HG03064 (cell line): ENCODE data around the gene CARD14.

Experiments used
- ATAC-seq: cut with Tn5 transposase; IDR thresholded peaks from one replicate; pipeline ENCODE4 v1.9.1; 2021; ENCODE audit warnings: low read depth; ENCODE audit not compliant: unreplicated experiment

CARD14 gene

DNA sequence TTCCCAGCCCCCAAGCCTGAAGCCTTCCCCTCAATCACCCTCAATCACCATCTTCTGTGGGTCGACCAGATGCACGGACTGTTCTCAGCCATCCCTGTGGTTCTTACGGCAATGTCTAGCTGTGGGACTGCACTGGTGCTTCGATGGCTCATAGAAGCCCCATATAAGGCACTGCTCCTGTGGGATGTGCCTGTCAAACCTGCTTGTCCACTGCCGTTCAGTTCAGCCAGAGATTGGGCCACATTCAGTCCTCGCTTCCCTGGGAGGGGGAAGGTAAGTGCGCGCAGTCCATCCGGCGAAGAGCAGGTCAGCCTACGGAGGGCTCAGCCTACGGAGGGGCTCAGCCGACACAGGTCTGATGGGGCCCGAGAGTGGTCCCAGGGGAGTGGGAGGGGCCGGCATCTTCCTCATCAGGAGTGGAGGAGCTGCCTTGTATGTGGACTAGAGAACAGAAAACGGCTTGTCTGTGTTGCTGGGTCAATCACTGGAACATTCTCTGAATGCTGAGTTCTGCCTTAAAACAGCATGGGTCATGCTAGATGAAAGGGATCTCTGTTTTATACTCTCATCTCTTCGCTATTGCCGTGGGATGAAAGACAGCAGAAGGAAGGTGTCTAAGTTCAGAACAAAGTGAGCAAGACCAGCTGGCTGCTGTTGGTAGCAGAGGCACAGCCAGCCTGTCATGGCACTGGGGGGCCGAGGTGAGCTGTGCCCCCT lies at the start of gene CARD14:
Gene CARD14 (plus strand): TSS at position 247 of the 717 bp plus-strand sequence. CDS start 11,409 bp downstream, outside the sequence.
- no peak for ATAC-seq

DNA sequence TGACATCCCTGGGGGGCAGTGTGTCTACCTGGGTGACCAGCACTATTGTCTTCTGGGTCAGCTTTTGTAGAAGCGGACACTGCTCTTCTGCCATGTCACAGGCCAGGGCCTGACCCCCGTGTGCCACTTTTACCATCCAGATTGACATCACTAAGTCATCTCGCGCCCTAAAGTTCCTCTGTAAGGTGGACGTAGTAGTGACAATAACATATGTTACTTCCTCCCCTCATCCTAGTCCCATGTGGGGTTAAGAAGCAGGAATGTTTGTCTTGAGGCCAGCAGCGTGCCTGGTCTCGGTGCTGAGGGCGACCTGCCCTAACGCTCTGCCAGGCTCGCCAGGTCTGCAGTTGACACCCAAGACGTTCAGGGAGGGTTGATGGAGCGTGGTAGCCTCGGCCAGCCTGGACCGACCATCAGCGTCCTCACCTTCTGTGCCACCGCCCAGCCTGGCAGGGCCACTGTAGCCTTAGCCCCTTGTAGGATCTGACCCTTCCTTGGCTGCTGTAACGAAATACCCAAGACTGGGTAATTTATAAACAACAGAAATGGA lies 47.7 kb upstream of the CARD14 start:
- no peak for ATAC-seq

DNA sequence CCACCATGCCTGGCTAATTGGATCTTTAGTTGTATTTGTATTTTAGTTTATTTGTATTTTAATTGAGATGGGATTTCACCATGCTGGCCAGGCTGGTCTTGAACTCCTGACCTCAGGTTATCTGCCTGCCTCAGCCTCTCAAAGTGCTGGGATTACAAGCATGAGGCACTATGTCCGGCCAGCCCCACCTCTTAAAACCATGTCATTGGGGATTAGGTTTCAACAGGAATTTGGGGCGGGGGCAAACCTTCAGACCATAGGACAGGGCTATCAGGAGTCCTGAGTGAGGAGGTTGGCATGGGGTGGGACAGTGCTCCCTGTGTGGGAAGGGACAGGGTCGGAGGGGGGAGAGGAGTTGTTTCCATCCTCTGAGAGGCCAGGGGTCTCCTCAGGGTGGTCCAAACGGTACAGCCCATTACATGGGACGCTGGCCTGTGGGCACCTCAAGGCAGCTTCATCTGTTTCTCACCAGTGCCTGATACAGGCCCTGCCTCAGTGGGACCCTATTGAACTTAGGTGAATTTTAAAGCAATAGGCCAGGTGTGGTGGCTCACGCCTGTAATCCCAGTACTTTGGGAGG lies 46.8 kb upstream of the CARD14 start:
- ATAC-seq, result no peak

DNA sequence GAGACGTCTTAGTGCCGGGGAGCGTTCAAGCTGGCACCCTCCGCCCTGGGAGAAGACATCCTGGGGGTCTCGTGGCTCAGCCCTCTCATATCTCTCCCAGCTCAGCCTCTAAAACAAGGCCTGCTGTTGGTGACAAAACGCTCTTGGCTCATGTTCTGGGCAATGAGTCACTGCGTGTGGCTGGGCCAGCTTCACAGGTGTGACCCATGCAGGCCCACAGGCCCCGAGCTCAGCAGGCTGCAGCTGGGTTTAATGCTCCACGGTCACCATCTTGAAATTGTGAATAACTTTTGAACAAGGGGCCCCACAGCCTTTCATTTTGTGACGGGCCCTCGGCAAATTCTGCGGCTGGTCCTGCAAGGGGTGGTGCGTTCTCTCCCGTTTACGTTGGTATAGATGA lies 46.0 kb upstream of the CARD14 start:
- ATAC-seq, result no peak

DNA sequence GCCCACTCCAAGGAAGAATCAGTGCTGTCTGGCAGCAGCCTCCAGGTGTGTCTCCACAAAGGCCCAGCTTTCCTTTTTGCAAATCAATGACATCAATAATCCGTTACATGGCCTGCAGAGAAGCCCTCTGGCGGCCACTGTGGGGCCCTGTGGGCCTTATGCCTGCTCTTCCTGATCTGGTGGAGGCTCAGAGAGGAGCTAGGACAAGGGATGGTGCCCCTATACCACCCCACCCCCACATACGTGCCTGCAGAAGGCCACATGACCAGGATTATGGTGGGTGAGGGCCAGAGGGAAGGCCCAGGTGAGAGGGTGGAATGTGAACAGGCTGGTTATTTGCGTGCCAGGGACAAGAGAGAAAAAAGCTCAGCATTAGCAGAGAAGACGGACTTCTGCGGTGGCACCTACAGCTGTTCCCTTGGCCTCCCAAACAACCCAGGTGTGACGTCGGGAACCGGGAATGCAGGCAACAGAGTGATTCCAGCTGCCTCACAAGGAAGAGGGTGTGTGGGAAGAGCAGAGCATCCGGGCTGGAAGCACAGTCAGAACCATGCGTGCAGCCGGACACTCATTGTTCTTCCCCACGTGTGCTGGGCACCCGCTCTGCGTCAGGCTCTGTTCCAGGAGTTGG lies 45.4 kb upstream of the CARD14 start:
- ATAC-seq, result no peak

DNA sequence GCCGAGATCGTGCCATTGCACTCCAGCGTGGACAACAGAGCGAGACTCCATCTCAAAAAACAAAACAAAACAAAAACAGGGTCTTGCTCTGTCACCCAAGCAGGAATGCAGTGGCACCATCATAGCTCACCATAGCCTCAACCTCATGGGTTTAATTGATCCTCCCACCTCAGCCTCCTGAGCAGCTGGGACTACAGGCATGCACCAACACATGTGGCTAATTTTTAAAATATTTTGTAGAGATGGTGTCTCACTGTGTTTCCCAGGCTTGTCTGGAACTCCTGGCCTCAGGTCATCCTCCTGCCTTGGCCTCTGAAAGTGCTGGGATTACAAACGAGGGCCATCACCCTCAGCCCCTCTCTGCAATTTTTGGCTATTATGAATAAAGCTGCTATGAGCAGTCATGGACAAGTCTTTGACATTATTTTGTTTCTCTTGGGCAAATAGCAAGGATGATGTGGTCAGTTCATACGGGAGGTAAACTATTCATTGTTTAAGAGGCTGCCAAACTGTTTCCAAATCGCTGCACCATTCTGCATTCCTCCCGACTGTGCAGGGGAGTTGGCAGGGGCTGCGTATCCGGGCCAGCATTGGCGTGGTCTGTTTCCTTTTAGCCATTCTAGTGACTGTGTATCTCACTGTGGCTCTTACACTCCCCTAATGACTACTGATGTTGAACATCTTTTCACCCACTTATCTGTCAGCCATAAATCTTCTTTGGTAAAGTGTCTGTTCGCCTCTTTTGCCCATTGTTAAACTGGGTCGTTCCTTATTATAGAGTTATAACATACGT lies 44.0 kb upstream of the CARD14 start:
- ATAC-seq, result no peak

DNA sequence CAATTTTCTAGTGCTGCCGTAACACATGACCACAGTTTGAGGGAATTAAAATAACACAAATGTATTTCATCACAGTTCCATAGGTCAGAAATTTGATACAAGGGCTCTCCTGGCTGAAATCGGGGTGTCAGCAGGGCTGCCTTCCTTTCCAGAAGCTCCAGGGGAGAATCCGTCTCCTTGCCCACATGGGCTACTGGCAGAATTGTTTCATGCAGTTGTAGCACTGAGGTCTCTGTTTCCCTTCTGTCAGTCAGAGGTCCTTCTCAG lies 43.4 kb upstream of the CARD14 start:
- no peak for ATAC-seq

DNA sequence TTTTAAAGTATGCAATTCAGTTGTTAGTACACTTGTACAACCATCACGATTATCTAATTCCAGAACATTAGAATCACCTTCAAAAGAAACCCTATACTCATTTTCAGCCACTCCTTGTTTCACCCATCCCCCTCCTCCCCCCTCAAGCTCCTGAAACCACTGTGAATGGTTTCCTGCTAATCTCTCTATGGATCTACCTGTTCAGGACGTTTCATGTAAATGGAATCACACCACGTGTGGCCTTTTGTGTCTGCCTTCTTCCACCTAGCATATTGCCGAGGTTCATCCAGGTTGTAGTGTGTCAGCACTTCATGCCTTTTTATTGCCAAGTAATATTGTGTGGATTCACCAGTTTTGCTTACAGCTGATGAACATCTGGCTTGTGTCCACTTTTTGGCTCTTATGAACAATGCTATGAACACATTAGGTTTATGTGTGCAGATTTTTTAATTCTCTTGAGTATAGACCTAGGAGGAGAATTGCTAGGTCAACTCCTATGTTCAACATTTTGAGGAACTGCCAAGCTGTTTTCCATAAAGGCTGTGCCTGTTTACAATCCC lies 40.7 kb upstream of the CARD14 start:
- ATAC-seq, result no peak

DNA sequence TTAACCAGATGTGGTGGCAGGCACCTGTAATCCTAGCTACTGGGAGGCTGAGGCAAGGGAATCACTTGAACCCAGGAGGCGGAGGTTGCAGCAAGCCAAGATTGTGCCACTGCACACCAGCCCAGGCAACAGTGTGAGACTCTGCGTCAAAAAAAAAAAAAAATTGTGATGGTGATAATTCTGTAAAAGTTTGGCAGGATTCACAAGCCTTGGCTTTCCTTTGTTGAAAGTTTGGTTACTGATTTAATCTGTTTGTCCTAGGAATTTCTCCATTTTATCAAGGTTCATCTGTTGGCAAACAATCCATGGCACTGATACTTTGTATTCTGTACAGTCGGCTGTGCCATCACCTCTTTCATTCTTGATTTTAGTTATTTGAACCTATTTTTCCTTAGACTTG lies 38.8 kb upstream of the CARD14 start:
- ATAC-seq, result no peak

DNA sequence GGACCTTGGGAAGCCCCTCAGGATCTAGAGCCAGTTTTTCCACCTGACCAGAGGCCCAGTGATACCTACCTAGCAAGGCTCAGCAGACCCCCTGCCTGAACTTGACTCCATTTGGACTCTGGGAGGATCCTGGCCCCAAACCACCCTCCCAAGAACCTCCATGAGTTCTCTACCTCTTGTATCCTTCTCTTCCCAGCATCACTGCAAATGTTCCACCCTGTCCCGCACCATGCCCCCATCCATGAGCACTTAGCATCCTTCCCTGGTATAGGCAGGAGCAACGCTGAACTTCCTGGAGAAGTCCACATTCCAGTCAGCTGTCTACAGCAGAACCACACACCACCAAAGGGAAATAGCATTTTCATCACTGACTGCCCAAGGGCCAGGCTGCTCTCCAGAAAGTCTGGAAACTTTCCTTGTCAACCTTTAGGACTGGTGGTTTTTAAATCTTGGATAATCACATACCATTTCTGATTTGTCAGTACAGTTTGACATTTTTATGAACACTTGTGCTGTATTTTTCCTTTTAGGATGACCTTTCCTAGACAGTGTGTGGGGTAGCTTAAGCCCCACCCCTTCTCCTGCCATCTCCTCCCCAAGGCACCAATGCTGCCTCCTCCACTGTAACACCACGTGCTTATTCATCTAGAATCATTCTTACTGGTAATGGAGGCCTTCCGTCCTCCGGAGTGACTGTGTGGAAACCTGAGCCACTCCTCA lies 36.8 kb upstream of the CARD14 start:
- no peak for ATAC-seq

DNA sequence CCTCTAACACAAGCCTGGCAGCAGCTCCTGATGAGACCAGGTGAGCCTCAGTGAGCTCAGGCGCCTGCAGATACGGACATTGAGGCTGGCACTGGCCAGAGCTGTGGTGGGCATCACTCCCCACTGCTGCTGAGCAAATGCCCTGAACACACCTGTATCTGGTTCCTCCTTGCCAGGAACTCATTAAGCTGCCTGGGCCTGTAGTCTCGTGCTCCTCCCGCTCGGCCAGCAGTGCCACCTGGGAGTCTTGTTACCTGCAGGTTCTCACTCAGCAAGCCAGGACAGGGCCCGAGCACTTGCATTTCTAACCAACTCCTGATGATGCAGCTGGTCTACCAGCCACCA lies 36.2 kb upstream of the CARD14 start:
- ATAC-seq, result no peak

DNA sequence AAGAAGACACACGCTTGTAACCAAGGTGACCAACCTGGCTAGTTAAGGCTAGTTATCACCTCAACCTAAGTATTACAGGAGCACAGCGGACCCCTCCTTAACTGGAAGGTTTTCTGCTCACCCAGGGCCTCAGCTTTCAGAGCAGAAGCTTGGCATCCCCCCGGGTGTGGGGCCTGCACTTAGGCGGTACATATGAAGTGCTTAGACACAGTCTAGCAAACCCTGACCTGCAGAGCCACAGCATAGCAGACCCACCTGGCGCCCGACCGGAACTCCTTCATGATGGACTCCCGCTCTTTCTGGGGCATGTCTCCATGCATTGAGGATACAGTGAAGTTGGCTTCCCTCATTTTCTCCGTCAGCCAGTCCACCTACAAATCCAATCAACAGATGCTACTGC lies 32.7 kb upstream of the CARD14 start:
- no peak for ATAC-seq

DNA sequence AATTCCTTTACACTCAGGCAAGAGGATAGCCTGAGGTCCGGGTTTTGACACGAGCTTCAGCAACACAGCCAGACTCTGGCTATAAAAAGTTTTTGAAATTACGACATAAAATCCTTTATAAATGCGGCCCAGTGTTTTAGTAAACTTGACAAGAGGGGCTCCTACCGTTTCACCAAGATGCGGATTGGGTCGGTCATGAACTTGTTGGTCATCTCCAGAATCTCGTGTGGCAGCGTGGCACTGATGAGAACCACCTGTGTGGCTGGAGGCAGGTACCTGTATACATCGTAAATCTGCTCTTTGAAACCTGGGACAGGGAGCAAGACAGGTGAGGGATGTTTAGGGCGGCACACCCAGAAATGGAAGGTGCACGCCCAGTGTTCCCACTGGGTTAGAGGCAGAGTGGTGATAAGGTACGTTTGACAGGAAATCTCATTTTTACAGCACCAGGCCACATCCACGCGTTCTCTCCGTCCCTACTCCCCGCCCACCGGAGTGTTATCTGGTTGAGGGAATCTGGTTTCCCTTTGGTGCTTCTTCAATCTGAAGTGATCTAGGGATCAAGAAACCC lies 30.9 kb upstream of the CARD14 start:
- ATAC-seq, result no peak

DNA sequence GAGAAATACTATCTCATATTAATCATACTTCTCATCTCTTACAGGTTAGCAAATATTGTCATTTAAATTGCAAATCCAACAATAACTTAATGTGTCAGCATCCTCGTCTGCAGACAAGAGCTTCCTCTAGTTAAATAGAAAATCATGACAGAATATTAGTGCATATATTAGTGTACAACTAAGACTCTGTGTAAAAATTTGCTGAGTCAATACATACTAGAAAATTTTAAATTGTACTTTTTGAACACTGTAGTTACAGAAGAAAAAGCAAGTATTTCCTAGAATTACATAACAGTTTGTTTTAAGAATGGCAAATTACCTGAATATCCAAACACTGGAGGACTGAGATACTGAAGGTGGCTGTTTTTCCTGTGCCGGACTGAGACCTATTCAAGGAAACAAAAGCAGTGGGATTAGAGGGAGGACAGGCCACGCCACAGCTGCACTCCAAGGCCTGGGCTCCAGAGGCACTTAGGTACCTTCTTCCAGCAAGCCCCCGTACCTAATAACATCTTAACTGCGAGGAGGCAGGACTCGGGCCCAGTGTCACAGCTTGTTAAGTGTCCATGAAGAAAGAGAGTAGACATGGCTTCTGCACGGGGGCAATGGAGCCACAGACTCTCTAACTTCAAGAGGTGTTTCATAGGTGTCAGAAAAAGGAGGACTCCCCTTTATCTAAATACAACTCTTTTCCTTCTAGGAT lies 28.2 kb upstream of the CARD14 start:
- no peak for ATAC-seq

DNA sequence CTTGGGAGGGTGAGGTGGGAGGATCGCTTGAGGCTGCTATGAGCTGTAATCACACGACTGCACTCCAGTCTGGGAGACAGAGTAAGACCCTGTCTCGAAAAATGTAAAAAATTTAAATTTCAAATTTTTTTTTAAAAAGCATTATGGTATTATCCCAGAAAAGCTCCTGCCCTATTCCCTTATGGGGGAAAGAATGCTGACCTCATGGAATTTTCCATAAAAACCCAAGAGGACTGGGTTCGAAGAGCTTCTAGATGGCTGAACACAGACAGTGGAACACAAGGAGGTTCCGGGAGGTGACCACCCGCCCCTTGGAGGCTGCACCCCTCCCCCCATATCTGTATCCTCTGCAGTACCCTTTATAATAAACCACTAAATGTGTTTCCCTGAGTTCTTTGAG lies 26.9 kb upstream of the CARD14 start:
- ATAC-seq, result no peak

DNA sequence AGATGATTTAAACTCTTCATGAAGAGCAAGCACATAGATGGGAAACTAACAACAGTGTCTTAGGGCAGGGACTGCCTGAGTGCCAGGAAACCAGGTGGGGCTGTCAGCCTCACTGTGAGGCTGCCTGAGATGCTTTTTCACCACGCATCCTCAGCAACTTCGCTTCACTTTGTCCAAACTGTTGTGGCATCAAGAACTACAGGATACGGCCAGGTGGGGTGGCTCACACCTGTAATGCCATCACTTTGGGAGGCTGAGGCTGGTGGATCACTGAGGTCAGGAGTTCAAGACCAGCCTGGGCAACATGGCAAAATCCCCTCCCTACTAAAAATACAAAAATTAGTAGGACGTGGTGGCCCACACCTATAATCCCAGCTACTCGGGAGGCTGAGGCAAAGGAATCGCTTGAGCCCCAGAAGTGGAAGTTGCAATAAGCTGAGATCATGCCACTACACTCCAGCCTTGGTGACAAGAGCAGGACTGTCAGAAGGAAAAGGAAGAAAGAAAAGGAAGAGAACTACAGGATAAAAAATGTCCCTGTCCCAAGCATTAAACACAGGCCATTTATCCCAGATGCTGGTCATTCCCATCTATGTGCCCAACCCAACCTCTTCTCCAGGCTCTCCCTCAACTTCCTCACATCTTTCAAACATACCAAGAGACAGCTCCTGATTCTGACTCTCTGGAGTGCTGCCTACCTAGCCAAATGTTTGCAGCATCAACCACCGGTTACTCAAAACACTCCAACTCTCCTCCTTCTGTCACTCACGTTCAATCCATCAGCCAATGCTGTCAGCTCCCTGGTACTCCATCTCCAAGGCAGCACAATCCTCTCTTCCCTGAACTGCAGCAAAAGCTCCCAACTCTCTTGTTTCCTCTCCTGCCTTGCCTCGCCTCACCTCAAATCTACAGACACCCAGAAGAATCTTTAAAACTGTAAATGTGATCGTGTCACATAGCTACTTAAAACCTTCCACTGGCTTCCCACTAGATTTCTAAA lies 24.5 kb upstream of the CARD14 start:
- no peak for ATAC-seq

DNA sequence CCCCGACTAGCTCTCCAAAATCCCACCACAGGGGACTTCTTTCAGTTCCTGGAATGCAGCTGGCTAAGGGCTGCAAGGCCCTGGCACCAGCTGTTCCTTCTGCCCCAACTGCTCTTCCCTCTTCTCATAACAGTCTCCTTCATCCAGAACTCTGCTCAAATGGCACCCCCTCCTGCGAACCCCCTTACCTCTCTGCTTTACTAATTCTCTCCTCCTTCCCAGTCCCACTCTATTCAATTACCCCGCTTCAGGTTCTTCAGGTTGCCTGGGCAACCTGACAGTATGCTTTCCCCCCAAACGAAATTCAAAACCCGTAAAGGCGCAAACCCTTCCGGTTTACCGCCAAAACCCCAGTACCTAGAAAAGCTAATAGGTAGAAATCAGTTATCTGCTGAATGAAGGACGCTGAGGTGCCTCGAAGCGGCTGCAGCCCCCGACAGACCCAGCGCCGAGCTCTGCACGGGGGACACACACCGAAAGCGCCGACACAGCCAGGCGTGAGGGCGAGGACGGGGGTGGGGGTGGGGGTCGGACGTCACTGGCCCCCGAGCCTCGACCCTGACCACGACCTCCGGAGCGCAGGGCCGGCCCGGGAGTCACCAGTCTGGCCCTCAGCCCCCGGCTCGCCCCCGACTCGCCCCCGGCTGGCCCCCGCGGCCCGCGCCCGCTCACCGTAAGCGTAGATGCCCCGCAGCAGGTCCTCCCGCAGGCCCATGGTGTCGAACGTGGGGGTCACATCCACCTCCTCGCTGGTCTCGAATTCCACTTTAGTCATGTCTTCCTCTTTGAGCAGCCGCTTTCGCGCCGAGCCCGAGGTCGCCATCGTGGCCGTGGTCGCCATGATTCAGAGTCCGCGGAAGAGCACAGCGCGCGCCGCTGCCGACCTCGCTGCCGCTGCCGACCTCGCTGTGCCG lies 23.5 kb upstream of the CARD14 start:
- ATAC-seq, result peak; percentile 10
